GM06990 (cell line): Measurements from ENCODE around the gene SAMMSON.

Experiments used
- DNase-seq: peaks from one replicate; pipeline ENCODE4 v3.0.0-alpha.2; 2011; ENCODE audit not compliant: insufficient read length; ENCODE audit errors: extremely low read depth
- H3K27me3 ChIP-seq: replicated peaks from 2 replicates; pipeline ENCODE4 v1.6.0; 2011; ENCODE audit warnings: low read length; ENCODE audit not compliant: control insufficient read depth, insufficient read depth
- H3K36me3 ChIP-seq: 2 replicates; pipeline ENCODE4 v1.5.1; 2011; ENCODE audit warnings: low read length; ENCODE audit not compliant: control insufficient read depth, insufficient read depth
- H3K4me3 ChIP-seq: replicated peaks from 2 replicates; pipeline ENCODE4 v1.5.1; 2011; ENCODE audit warnings: low read depth, mild to moderate bottlenecking, control low read depth, low read length
- TF ChIP-seq, protein P1 (sequence below): IDR thresholded peaks from 2 replicates; pipeline ENCODE4 v1.5.1; 2011; ENCODE audit warnings: low read length, control low read depth, mild to moderate bottlenecking, inconsistent platforms; ENCODE audit not compliant: insufficient read depth, poor library complexity, severe bottlenecking

Gene SAMMSON

GRCh38 chr3:69999140-70000027 is at the start of gene SAMMSON:
SAMMSON (plus strand) TSS chr3:69999733.
- TF ChIP-seq, protein P1, sequence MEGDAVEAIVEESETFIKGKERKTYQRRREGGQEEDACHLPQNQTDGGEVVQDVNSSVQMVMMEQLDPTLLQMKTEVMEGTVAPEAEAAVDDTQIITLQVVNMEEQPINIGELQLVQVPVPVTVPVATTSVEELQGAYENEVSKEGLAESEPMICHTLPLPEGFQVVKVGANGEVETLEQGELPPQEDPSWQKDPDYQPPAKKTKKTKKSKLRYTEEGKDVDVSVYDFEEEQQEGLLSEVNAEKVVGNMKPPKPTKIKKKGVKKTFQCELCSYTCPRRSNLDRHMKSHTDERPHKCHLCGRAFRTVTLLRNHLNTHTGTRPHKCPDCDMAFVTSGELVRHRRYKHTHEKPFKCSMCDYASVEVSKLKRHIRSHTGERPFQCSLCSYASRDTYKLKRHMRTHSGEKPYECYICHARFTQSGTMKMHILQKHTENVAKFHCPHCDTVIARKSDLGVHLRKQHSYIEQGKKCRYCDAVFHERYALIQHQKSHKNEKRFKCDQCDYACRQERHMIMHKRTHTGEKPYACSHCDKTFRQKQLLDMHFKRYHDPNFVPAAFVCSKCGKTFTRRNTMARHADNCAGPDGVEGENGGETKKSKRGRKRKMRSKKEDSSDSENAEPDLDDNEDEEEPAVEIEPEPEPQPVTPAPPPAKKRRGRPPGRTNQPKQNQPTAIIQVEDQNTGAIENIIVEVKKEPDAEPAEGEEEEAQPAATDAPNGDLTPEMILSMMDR: no peak
- DNase-seq: no peak
- Histone ChIP-seq H3K27me3 (no peaks in the 10 kb centered on the region), H3K4me3 (no peak within 1 kb of the TSS), H3K36me3 (no peaks in the 10 kb centered on the region)

GRCh38 chr3:69951616-69952015 is 47.9 kb upstream of the SAMMSON start:
- H3K4me3 ChIP-seq: no peak overlapping the region
- TF ChIP-seq, protein P1: no peak
- no peak for DNase-seq
- H3K36me3 ChIP-seq: no peaks in the 10 kb centered on the region
- no peaks in the 10 kb centered on the region for H3K27me3 ChIP-seq

DNA sequence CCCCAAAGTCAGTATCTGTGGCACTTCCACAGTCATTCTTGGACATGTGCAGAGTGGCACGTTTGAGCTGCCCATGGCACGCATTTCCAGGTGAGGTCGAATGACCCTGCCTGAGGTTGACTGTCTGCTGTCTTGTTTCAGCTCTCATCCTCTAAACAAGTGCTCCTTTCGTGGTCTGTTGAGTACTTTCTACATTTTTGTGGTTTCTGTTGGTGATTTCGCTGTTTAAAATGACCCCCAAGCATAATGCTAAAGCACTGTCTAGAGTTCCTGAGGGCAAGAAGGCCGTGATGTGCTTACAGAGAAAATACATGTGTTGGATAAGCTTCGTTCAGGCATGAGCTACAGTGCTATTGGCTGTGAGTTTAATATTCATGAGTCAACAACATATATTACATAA is 40.0 kb upstream of the SAMMSON start:
- no peaks in the 10 kb centered on the region for H3K27me3 ChIP-seq
- H3K36me3 ChIP-seq: no peaks in the 10 kb centered on the region
- H3K4me3 ChIP-seq: no peak overlapping the region
- TF ChIP-seq, protein P1: no peak
- DNase-seq: no peak

- no peaks in the 10 kb centered on the region for H3K27me3 ChIP-seq
- TF ChIP-seq, protein P1: no peak
- DNase-seq: no peak
- no peak overlapping the region for H3K4me3 ChIP-seq
- no peaks in the 10 kb centered on the region for H3K36me3 ChIP-seq
Observed at GRCh38 chr3:69961706-69962439, 37.7 kb upstream of the SAMMSON start.

GRCh38 chr3:69963643-69964042 is 35.9 kb upstream of the SAMMSON start:
- no peak for DNase-seq
- Histone ChIP-seq H3K4me3 (no peak overlapping the region), H3K27me3 (no peaks in the 10 kb centered on the region), H3K36me3 (no peaks in the 10 kb centered on the region)
- TF ChIP-seq, protein P1: no peak
